GM19099 (cell line): ENCODE results near the gene CA7.

Experiments
- POLR2A ChIP-seq: IDR thresholded peaks from 3 replicates; pipeline ENCODE4 v1.6.1; 2011; ENCODE audit warnings: low read depth; ENCODE audit not compliant: insufficient read length; ENCODE audit errors: extremely low read depth

The CA7 gene

DNA sequence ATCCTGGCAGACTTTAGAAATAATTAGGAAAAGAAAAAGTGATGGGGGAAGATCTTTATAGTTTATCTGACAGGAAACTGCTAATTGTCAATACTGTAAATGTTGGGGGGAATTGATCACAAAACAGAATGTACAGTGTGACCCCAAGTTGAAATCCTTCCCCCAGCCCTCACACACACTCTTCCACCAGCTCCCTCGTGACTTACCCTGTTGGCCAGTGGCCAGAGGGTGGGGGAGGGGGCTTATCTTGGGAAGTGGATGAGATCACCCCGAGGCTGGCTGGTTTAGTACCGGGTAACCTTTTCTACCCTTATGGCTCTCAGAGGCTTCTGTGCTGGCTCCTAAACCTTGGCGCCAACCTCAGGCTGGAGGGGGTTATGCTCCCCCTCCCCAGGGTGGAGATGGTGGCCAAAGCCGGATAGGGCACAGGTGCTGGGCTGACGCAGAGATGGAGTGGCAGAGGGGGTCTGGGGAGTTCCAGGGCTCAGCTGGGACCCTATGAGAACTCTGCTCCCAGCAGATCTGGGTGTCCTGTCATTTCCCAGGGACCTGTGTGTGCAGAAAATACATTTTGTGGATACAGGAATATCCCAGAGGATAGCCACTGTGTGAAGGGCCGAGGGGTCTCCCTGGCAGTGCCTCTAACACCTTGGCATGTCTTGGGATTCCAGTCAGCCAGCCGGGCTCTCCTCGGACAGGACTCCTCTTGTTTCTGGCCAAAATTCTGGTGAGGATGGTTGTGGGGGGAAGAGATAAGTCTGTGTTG is 55.9 kb downstream of the CA7 start:
- TF ChIP-seq POLR2A = no peak

DNA sequence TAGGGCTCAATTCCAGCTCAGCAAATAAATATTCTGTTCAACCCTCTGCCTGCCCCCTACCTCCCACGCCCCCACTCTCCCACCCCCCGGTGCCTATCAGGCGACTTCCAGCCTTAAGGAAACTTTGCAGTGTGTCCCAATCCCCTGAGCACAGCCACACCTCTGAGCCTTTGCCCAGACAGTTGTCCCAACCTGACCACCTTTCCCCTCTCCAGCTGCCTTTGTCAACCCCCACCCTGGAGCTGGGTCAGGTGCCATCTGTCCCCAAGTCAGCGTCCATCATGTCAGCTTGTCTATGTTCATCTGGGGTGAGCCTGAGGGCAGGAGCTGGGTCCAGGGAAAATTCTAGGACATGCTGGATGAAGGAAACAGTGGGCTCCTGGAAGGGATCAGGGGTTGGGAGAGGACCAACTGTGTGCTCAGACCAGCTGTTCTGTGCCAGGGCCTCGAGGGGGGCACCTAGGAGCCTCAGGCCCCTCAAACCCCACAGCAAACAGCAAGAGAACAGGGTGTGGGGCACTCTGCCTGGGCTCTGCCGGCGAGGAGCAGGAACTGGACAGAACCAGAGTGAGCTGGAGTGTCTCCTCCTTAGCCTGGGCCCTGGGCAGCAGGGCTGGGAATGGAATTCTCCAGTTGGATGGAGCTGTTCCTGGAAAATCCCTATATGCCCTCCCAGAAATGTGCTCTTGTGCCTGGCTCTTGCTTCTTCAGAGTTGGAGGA is 56.7 kb downstream of the CA7 start:
- TF ChIP-seq POLR2A = no peak

DNA sequence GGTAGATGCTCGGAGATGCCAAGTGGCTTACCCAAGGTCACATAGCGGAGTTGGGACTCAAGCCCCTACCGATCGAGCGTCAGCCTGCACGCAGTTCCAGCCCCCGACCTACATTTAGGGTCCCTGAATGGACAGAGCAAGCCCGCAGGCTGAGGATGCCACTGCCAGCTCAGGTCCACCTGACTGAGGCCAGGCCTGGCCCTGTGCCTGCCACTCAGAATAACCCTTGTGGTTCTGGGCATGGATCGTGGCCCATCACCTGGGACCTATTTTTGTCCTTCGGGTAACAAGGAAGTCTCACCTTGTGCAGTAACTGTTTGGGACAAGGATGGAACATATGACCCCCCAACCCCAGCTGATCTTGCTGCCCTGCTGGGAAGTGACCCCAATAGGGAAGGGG is 57.4 kb downstream of the CA7 start:
- TF ChIP-seq POLR2A = no peak

DNA sequence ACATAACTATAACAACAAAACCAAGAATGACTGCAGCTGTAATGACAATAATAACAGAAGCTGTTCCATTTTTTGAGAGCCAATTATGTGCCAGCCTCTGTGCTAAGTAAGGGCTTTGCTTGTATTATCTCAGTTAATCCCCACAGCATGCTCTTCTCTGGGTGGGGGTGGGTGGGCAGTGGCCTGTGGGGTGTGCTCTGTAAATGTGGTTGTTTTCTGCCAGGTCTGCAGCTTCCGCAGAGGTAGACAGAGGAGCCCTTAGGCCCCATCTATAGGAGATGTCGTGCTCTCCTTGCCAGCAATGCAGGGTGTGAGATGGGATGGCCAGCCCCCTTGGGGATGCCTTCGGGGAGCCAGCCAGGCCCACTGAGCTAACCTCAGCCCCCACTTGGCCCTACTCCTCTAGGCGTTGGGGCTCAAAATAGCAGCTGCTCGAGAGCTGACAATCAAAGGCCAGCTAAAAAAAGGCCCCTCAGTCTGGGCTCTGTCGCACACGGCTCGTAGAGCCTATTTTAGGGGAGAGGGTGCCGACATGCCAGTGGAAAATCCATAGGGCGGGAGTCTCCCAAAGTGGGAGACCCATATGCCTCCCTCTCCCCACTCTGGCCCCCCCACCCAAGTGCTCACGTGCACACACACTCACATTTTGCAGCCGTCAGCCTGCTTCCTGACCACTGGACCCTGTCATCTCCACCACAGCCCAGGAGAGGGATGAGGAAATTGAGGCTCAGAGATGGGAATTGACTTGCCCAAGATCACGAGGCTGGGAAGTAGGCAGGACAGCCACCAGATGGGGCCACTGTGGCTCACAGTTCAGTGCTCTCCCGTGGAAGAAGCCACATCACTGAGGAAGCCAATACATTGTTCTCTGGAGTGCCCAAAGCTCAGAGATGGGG is 58.7 kb downstream of the CA7 start:
- no peak for TF ChIP-seq POLR2A
